Mesothelial cell of epicardium (in vitro differentiated cells): ENCODE measurements around the gene IFNL2. TPM values are rescaled to one million over a fixed set of nuclear protein-coding genes. Genes with fewer than 3 reads are reported as not detected.

Experiments
- DNase-seq, 2 experiments: peaks; one replicate each; pipeline ENCODE4 v3.0.0; 2021; ENCODE audit warnings: low spot score in 2 of 2; ENCODE audit not compliant: unreplicated experiment in 2 of 2
- H3K27ac Mint-ChIP-seq: 2 replicates; pipeline ENCODE4 v1.8.0; 2021; ENCODE audit warnings: mixed read lengths
- H3K27me3 Mint-ChIP-seq: 2 replicates; pipeline ENCODE4 v1.8.0; 2021; ENCODE audit warnings: low read depth, mixed read lengths
- H3K36me3 Mint-ChIP-seq: 2 replicates; pipeline ENCODE4 v1.8.0; 2021; ENCODE audit warnings: mixed read lengths
- H3K4me1 Mint-ChIP-seq: 2 replicates; pipeline ENCODE4 v1.8.0; 2021; ENCODE audit warnings: mixed read lengths
- H3K4me3 Mint-ChIP-seq: 2 replicates; pipeline ENCODE4 v1.8.0; 2021; ENCODE audit warnings: mild to moderate bottlenecking, moderate library complexity, mixed read lengths
- H3K9me3 Mint-ChIP-seq: 2 replicates; pipeline ENCODE4 v1.8.0; 2021; ENCODE audit warnings: mixed read lengths
- CTCF ChIP-seq: fragments of 200-600 bp; sonication (generic); IDR thresholded peaks from one replicate; pipeline ENCODE4 v1.5.0; 2021; ENCODE audit warnings: antibody characterized with exemption; ENCODE audit not compliant: unreplicated experiment
- total RNA-seq: library from RNA; stranded (reverse); gene quantifications from 3 replicates; pipeline ENCODE4 v1.2.1, GENCODE V29; 2021

Gene IFNL2
- total RNA-seq, 1 donor from 2014 or later, result not detected

GRCh38 chr19:39284032-39284431, 15.8 kb downstream of the IFNL2 start:
- H3K9me3 Mint-ChIP-seq, result peaks cover 36% of the 10 kb centered on the region
- H3K36me3 Mint-ChIP-seq, result no peaks in the 10 kb centered on the region
- TF ChIP-seq CTCF, result no peak
- H3K27ac Mint-ChIP-seq, result no peak overlapping the region
- DNase-seq, result no peak
- no peaks in the 10 kb centered on the region for H3K4me1 Mint-ChIP-seq
- peaks cover 66% of the 10 kb centered on the region for H3K27me3 Mint-ChIP-seq
- H3K4me3 Mint-ChIP-seq, result no peak overlapping the region

- no peak overlapping the region for H3K4me3 Mint-ChIP-seq
- H3K36me3 Mint-ChIP-seq, result no peaks in the 10 kb centered on the region
- no peak overlapping the region for H3K27ac Mint-ChIP-seq
- peaks cover 5% of the 10 kb centered on the region for H3K9me3 Mint-ChIP-seq
- DNase-seq, result no peak
- peaks cover 54% of the 10 kb centered on the region for H3K27me3 Mint-ChIP-seq
- H3K4me1 Mint-ChIP-seq, result peaks cover 2% of the 10 kb centered on the region
- TF ChIP-seq CTCF, result no peak
Measured at GRCh38 chr19:39293394-39293793, 25.2 kb downstream of the IFNL2 start.

GRCh38 chr19:39296055-39296645, 28.0 kb downstream of the IFNL2 start, which contains the start of gene IFNL1:
Gene IFNL1 (plus strand): TSS chr19:39296407. CDS start chr19:39296422, 15 bp downstream.
- Mint-ChIP-seq H3K4me3 (no peak within 1 kb of the TSS), H3K27ac (no peak within 1 kb of the TSS), H3K27me3 (peaks cover 31% of the 10 kb centered on the region), H3K36me3 (no peaks in the 10 kb centered on the region), H3K4me1 (peaks cover 4% of the 10 kb centered on the region), H3K9me3 (no peaks in the 10 kb centered on the region)
- TF ChIP-seq CTCF, result no peak
- DNase-seq, result no peak

- H3K9me3 Mint-ChIP-seq, result no peaks in the 10 kb centered on the region
- H3K4me1 Mint-ChIP-seq, result peaks cover 4% of the 10 kb centered on the region
- H3K36me3 Mint-ChIP-seq, result no peaks in the 10 kb centered on the region
- no peak for DNase-seq
- H3K27me3 Mint-ChIP-seq, result peaks cover 26% of the 10 kb centered on the region
- no peak overlapping the region for H3K27ac Mint-ChIP-seq
- no peak overlapping the region for H3K4me3 Mint-ChIP-seq
- no peak for TF ChIP-seq CTCF
Measured at GRCh38 chr19:39296906-39297305, 28.7 kb downstream of the IFNL2 start.

- no peak overlapping the region for H3K27ac Mint-ChIP-seq
- peaks cover 9% of the 10 kb centered on the region for H3K4me1 Mint-ChIP-seq
- H3K36me3 Mint-ChIP-seq, result no peaks in the 10 kb centered on the region
- no peak for DNase-seq
- no peak for TF ChIP-seq CTCF
- peaks cover 20% of the 10 kb centered on the region for H3K27me3 Mint-ChIP-seq
- H3K4me3 Mint-ChIP-seq, result no peak overlapping the region
- no peaks in the 10 kb centered on the region for H3K9me3 Mint-ChIP-seq
Measured at GRCh38 chr19:39297931-39298634, 29.9 kb downstream of the IFNL2 start.
